ENCODE results near the gene WNT3A. TPM values are rescaled to one million over a fixed set of nuclear protein-coding genes. Genes with fewer than 3 reads are reported as not detected.
A peak's percentile ranks its signal among the peaks of the same experiment; 100 is the strongest.

WNT3A gene
- total RNA-seq, 4 donors from 2014 or later, result 2.8 to 6.3 (median 3.8) TPM

- TF ChIP-seq CTCF (IDR thresholded peaks at IDR 0.05), result no peak
- TF ChIP-seq POLR2AphosphoS5 (IDR thresholded peaks at IDR 0.05), result no peak
- no peak for TF ChIP-seq POLR2A (IDR thresholded peaks at IDR 0.05)
- TF ChIP-seq EP300 (IDR thresholded peaks at IDR 0.05), result no peak
- H3K9me3 ChIP-seq, result no peaks in the 10 kb centered on the region
- peaks cover 20% of the 10 kb centered on the region for H3K4me1 ChIP-seq
- DNase-seq (ENCODE audit: low spot score in 2 of 2), result peak; percentile 55 to 67
- H3K27ac ChIP-seq, result no peak overlapping the region
- H3K36me3 ChIP-seq, result no peaks in the 10 kb centered on the region
- H3K4me3 ChIP-seq, result no peak overlapping the region
- 52% methylated on average over 3 of the region's 4 CpGs for WGBS
- peaks cover 98% of the 10 kb centered on the region for H3K27me3 ChIP-seq
Measured at GRCh38 chr1:228062812-228063211, 56.0 kb downstream of the WNT3A start.

GRCh38 chr1:228063251-228064191, 56.7 kb downstream of the WNT3A start:
- H3K9me3 ChIP-seq, result no peaks in the 10 kb centered on the region
- no peak overlapping the region for H3K27ac ChIP-seq
- H3K4me1 ChIP-seq, result peaks cover 20% of the 10 kb centered on the region
- H3K27me3 ChIP-seq, result peaks cover 98% of the 10 kb centered on the region
- 92% methylated on average over 2 of the region's 15 CpGs for WGBS
- no peak for TF ChIP-seq EP300 (IDR thresholded peaks at IDR 0.05)
- TF ChIP-seq POLR2A (IDR thresholded peaks at IDR 0.05), result no peak
- TF ChIP-seq CTCF (IDR thresholded peaks at IDR 0.05), result no peak
- no peak for TF ChIP-seq POLR2AphosphoS5 (IDR thresholded peaks at IDR 0.05)
- H3K4me3 ChIP-seq, result no peak overlapping the region
- DNase-seq (ENCODE audit: low spot score in 2 of 2), result peak; percentile 50 to 65
- no peaks in the 10 kb centered on the region for H3K36me3 ChIP-seq

- H3K36me3 ChIP-seq, result no peaks in the 10 kb centered on the region
- peak; percentile 52 to 69 for DNase-seq (ENCODE audit: low spot score in 2 of 2)
- H3K4me1 ChIP-seq, result peaks cover 14% of the 10 kb centered on the region
- no peak overlapping the region for H3K27ac ChIP-seq
- WGBS, result 20% methylated on average over 1 of the region's 8 CpGs
- no peak overlapping the region for H3K4me3 ChIP-seq
- TF ChIP-seq POLR2AphosphoS5 (IDR thresholded peaks at IDR 0.05), result no peak
- TF ChIP-seq POLR2A (IDR thresholded peaks at IDR 0.05), result no peak
- no peak for TF ChIP-seq EP300 (IDR thresholded peaks at IDR 0.05)
- no peak for TF ChIP-seq CTCF (IDR thresholded peaks at IDR 0.05)
- H3K27me3 ChIP-seq, result peaks cover 92% of the 10 kb centered on the region
- H3K9me3 ChIP-seq, result no peaks in the 10 kb centered on the region
Measured at GRCh38 chr1:228064296-228064695, 57.5 kb downstream of the WNT3A start.

- H3K4me1 ChIP-seq, result peaks cover 10% of the 10 kb centered on the region
- H3K4me3 ChIP-seq, result no peak overlapping the region
- H3K27ac ChIP-seq, result no peak overlapping the region
- no peak for TF ChIP-seq EP300 (IDR thresholded peaks at IDR 0.05)
- no peak for TF ChIP-seq POLR2AphosphoS5 (IDR thresholded peaks at IDR 0.05)
- no peak for TF ChIP-seq POLR2A (IDR thresholded peaks at IDR 0.05)
- TF ChIP-seq CTCF (IDR thresholded peaks at IDR 0.05), result no peak
- DNase-seq (ENCODE audit: low spot score in 2 of 2), result peak; percentile 50 to 77
- no peaks in the 10 kb centered on the region for H3K36me3 ChIP-seq
- no peaks in the 10 kb centered on the region for H3K9me3 ChIP-seq
- WGBS, result 76% methylated on average over 7 of the region's 15 CpGs
- peaks cover 86% of the 10 kb centered on the region for H3K27me3 ChIP-seq
Measured at GRCh38 chr1:228064741-228065542, 58.1 kb downstream of the WNT3A start.
